Neural progenitor cell (in vitro differentiated cells): ENCODE results near the gene RIPOR2.

Experiments
- EZH2 ChIP-seq: fragments of 200-600 bp; sonication (generic); IDR thresholded peaks from 2 replicates; pipeline ENCODE4 v1.6.1; 2017; ENCODE audit warnings: antibody characterized with exemption, mild to moderate bottlenecking, moderate library complexity
- TF ChIP-seq, protein P1 (sequence below): fragments of 200-600 bp; sonication (generic); IDR thresholded peaks from 2 replicates; pipeline ENCODE4 v1.5.1; 2017; ENCODE audit warnings: antibody characterized with exemption, mild to moderate bottlenecking

DNA sequence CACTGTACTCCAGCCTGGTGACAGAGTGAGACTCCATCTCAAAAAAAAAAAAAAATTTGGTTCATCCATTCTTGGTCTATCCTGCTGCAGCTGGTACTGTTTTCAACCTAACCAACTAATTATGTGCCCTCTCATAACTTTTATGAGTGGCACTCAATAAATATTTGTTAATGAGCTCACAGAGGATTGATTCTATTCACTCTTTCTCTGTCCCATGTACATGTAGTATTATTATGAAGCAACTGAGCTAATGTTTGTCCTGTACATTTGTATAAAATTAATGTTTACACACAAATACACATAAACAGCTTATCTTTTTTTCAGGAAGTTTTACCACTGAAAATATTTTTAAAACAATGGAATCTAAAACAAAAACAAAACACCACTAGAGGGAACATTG, 10.1 kb downstream of the RIPOR2 start:
- TF ChIP-seq, protein P1, sequence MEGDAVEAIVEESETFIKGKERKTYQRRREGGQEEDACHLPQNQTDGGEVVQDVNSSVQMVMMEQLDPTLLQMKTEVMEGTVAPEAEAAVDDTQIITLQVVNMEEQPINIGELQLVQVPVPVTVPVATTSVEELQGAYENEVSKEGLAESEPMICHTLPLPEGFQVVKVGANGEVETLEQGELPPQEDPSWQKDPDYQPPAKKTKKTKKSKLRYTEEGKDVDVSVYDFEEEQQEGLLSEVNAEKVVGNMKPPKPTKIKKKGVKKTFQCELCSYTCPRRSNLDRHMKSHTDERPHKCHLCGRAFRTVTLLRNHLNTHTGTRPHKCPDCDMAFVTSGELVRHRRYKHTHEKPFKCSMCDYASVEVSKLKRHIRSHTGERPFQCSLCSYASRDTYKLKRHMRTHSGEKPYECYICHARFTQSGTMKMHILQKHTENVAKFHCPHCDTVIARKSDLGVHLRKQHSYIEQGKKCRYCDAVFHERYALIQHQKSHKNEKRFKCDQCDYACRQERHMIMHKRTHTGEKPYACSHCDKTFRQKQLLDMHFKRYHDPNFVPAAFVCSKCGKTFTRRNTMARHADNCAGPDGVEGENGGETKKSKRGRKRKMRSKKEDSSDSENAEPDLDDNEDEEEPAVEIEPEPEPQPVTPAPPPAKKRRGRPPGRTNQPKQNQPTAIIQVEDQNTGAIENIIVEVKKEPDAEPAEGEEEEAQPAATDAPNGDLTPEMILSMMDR = no peak
- no peak for TF ChIP-seq EZH2
